Measurements from ENCODE around the gene CEP126. TPM values are rescaled to one million over a fixed set of nuclear protein-coding genes. Genes with fewer than 3 reads are reported as not detected.

CEP126 gene
- total and polyA plus RNA-seq, 2 donors (not counting 3 experiments of a cell fraction or from before 2014, with no cell fraction given): 3.6 to 9.1 TPM

GRCh38 chr11:102026959-102027358 is 112.1 kb downstream of the CEP126 start:
- ChIA-PET POLR2A (no interaction called here), CTCF (interaction anchor here (1.0 to 2.2 kb wide), 4 partner anchors 11 to 164 kb away, joined by 3 to 8 read pairs (median 4); no protein-coding TSS in a partner anchor)
- no peaks in the 10 kb centered on the region for H3K79me2 ChIP-seq (ENCODE audit: control insufficient read depth, insufficient read depth, low read length)
- H3K4me2 ChIP-seq (ENCODE audit: insufficient read depth, low read length): no peak overlapping the region
- no peaks in the 10 kb centered on the region for H3K36me3 ChIP-seq (ENCODE audit: control insufficient read depth in 2 of 2, extremely low read depth in 1 of 2, insufficient read depth in 2 of 2, low read length in 2 of 2)
- intact Hi-C loops (cut with micrococcal nuclease): no loop called here
- no TSS peak for BruUV-seq (replicated peaks)
- H4K20me1 ChIP-seq (replicated peaks; ENCODE audit: control insufficient read depth, extremely low read depth, insufficient read depth, low read length): no peaks in the 10 kb centered on the region
- peaks cover 7% of the 10 kb centered on the region in 2 experiments for H3K27me3 ChIP-seq (ENCODE audit: control insufficient read depth in 2 of 2, insufficient read depth in 2 of 2, low read length in 2 of 2)
- no peak overlapping the region for H2AFZ ChIP-seq (ENCODE audit: low read depth, low read length)
- TF ChIP-seq GATA2 (IDR thresholded peaks at IDR 0.05; ENCODE audit: insufficient read depth, insufficient read length, low read depth, low read length) (no peak), POLR2AphosphoS5 (IDR thresholded peaks at IDR 0.05; ENCODE audit: insufficient read depth, low read depth, low read length) (no peak), POLR2A (IDR thresholded peaks at IDR 0.05; ENCODE audit: low read depth, low read length) (no peak), MYC (IDR thresholded peaks at IDR 0.05; ENCODE audit: low read depth, low read length) (no peak), EZH2 (IDR thresholded peaks at IDR 0.05; ENCODE audit: borderline replicate concordance, low read depth, low read length, severe bottlenecking) (no peak), MAX (IDR thresholded peaks at IDR 0.05; ENCODE audit: insufficient read depth, insufficient read length) (no peak), FOS (IDR thresholded peaks at IDR 0.05; ENCODE audit: borderline replicate concordance, insufficient read depth, low read length) (no peak), JUN (IDR thresholded peaks at IDR 0.05; ENCODE audit: borderline replicate concordance, insufficient read depth, insufficient read length, low read depth) (no peak), CTCF (IDR thresholded peaks at IDR 0.05; ENCODE audit: extremely low read depth in 1 of 2, insufficient read depth in 1 of 2, low read depth in 1 of 2, low read length in 2 of 2) (no peak)
- DNase-seq (ENCODE audit: low read depth, low spot score): no peak
- H3K9ac ChIP-seq (replicated peaks; ENCODE audit: extremely low read depth, insufficient read depth, low read length): no peak overlapping the region
- H3K9me1 ChIP-seq (replicated peaks; ENCODE audit: control insufficient read depth, extremely low read depth, insufficient read depth, low read length): no peaks in the 10 kb centered on the region
- no peaks in the 10 kb centered on the region for H3K4me1 ChIP-seq (ENCODE audit: control insufficient read depth, extremely low read depth, insufficient read depth, low read length)
- H3K27ac ChIP-seq (ENCODE audit: insufficient read depth, low read depth, low read length): no peak overlapping the region
- dilution Hi-C loops (cut with MboI; ENCODE audit: extremely low pct_ligation_motif_present, low sequenced_read_pairs): no loop called here
- no peak overlapping the region for H3K4me3 ChIP-seq (replicated peaks in 1 of 3; ENCODE audit: insufficient read depth in 1 of 3, low read depth in 1 of 3, low read length in 3 of 3)
- peak; percentile 26 for FAIRE-seq
- H3K9me3 ChIP-seq (replicated peaks; ENCODE audit: control insufficient read depth, insufficient read depth, low read length): no peaks in the 10 kb centered on the region
